Ramos (cell line): ENCODE results near the gene THBS3.

Source experiments
- in situ Hi-C: fragments of 300-500 bp; cut with MboI; formaldehyde crosslinking; loops from one replicate; pipeline ENCODE4 v1.14.3; 2022; ENCODE audit warnings: low sequenced_read_pairs; ENCODE audit not compliant: unreplicated experiment

The THBS3 gene

DNA sequence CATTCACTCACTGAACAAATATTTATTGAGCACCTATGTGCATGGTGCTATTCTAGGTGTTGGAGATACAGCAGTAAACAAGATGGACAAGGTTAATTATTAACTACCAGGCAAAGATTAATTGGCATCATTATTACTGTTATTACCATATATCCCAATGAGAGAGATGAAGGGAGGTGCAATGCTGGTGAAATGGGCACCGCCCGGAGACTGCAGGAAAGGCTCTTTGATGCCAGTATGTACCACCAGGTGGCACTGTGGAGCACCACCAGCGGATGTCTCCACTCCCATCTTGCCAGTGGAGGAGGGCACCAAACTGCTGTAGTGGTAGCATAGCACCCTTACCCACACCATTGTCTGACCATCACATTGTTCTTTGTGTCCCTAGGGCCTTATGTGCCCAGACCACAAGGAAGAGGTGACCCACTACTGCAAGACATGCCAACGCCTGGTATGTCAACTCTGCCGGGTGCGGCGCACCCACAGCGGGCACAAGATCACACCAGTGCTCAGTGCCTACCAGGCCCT, 31.1 kb downstream of the THBS3 start:
- in situ Hi-C loops: no loop called here

DNA sequence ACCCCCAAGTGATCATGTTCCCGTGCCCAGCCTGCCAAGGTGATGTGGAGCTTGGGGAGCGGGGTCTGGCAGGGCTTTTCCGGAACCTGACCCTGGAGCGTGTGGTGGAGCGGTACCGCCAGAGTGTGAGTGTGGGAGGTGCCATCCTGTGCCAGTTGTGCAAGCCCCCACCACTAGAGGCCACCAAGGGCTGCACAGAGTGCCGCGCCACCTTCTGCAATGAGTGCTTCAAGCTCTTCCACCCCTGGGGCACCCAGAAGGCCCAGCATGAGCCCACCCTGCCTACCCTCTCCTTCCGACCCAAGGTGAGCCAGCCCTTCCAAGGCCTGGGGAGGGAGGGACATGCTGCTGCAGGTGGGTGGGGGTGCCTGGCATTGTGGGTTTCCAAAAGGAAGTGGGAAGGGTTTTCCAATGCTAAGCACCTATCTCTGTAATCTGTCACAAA, 31.7 kb downstream of the THBS3 start:
- in situ Hi-C loops: no loop called here

DNA sequence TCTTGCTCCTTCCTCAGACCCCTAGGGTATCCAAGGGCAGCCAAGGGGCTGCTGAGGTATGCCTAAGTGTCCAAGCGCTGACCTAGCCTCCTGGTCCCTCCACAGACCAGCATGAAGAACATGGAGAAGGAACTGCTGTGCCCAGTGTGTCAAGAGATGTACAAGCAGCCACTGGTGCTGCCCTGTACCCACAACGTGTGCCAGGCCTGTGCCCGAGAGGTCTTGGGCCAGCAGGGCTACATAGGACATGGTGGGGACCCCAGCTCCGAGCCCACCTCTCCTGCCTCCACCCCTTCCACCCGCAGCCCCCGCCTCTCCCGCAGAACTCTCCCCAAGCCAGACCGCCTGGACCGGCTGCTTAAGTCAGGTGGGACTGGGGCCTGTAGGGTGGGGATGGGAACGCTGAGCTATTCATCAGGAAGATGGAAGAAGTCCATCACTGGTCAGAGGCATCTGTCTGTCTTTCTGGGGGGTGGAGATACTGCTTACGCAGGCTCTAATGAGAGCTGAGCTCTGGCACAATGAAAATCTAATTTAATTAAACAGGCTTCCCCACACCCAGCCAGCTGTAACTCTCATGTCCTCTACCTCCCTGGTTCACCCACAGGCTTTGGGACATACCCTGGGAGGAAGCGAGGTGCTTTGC, 32.3 kb downstream of the THBS3 start:
- in situ Hi-C loops: no loop called here

DNA sequence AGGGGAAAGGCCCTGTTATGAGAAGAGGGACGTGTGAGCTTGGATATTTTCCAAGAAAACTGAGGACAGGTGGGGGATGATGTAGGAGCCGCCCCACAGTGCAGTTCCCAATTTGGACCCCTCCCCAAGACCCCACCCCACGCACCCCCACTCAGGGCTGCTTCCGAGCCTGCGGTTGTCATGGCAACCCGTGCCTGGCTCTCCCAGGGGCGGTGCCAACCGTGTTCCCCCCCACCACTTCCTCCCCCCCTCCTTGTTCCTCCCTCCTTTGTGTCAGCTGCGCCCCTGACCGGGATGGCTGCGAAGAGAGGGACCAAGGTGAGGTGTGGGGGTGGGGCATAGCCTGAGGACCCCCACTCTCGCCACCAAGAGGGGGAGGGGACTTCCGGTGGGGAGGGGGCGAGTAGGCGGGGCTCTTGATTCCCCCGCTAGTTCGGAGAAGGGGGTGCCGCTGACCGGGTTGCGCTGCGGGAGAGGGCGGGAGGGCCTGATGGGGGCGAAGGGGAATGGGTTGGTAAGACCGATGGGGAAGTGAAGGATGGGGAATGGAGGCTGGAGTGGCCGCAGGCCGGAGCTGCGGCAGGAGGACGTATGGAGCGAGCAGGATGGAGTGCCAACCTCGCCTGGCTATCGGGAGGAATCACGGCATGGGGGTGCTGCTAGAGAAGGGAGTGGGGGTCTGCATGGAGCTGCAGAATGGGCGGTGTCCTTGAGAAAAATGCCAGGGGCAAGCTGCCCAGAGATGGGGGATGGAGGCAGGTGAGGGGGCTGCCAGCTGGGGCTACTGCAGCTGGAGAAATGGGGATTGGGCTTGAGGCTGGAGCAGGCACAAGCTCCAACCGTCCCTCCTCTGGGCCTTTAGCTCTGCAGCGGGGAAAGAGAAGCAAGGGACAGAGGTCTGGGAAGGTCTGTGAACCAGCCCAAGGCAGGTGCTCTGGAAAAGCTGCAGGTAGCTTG, 33.1 kb downstream of the THBS3 start:
- in situ Hi-C loops: no loop called here

DNA sequence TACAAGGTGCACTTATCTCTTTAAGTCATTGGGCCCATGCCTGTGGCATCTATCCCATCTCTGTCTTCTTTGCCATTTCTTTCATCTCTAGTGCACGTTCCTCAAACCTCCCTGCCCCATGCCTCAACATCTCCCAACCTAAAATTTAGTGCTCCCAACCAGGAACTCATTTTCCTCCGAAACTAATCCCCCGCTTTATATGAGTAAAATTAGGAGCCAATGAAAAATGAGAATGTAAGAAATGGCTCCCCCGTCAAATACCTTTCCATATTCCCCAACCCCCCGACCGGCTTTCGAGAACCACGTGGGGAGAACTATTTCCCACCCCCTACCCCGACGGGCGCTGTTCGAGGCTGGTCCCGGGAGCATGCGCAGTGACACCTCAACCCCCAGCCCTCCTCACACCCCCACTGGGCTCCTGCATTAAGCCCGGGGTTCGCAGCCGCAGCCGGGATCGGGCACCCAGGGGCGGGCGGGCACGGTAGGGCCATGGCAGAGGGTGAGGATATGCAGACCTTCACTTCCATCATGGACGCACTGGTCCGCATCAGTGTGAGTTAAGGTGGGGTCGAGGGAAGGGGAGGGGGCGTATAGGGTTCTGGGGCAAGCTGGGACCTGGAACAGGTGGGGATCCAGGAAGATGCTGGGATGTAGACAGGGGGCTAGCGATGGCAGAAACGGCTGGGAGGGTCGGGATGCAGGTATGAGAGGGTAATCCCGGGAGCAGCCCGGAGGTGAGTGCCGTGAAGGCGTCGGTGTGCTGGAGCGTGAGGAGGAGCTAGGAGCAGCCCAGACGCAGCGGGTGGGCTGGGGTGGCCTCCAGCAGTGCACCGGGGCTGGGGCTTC, 34.0 kb downstream of the THBS3 start, which contains the start of gene TRIM46:
Gene TRIM46 (plus strand): TSS at position 372 of the 846 bp plus-strand sequence. CDS start 118 bp downstream, at position 490.
- in situ Hi-C loops: no loop called here

DNA sequence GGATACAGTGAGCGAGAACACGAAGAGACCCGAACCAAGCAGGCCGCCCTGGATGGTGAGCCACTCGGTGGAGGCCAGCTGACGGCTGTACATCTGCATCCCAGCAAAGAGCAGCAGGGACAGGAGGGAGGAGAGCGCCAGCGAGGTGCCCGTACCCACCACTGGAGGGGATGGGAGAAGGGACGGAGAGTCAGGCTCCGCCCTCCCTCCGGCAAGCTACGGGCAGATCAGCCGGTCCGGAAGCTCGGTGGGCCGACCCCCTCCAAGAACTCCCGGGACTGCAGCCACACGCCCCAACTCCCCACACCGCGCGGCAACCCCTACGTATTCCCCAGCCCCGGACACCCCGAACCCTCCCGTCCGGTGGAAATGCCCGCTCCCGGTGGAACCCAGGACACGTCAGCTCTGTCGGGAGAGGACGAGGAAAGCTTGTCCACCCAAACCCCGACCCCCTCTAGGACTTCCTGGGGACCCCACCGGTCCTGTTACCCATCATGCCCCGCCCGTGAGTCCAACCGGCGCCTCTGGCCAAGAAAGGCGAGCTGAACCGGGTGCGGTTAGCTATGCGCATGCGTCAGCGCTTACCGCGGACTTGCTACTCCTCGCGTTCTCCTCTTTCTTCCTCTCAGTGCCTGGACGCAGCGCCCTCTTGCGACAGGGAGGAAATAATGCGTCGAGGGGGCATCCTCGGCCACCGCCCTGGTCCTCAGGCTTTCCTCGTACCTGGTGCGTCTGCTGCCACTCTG, 34.8 kb downstream of the THBS3 start, which contains the start of gene KRTCAP2:
Gene KRTCAP2 (minus strand): TSS at position 573 of the 746 bp plus-strand sequence. CDS start 80 bp downstream, at position 493.
- in situ Hi-C loops: no loop called here

DNA sequence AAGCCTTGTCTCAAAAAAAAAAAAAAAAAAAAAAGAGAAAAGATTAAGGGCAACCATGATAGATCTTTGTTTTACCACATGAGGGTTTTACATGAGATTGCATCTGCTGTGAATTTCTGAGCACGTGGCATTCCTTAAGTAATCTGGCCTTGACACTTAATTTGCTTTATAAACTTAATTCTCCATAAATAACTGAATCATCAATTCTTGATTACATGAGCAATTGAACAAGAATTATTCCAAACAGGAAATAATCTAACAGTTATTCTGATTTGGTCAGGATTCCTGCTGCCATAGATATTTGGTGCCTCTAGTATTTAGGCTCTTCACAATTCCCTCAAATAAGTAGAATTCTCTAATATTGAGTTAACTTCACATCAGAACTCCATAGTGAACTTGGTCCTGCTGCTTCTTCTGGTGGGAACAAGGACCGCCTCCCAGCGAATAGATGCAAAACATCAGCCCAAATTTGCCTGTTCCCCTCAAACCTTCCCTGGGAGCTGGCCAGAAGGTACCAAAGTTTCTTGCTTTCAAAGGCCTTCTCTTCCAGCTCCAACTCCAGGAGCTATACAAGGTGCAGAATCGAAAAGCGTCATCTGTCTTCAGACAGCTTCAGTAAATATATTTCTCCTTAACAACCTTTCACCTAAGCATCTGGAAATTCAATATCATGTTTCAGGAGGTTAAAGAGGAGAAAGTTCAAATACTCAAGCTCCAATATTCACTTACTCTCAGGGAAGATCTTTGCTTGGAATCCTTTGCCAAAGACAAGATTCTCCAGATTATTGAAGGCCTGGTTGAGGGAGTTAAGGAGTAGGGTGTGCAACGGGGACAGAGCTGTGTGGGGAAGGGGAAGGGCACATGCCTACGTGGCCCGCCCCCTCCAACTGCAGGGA, 35.6 kb downstream of the THBS3 start:
- in situ Hi-C loops: no loop called here

DNA sequence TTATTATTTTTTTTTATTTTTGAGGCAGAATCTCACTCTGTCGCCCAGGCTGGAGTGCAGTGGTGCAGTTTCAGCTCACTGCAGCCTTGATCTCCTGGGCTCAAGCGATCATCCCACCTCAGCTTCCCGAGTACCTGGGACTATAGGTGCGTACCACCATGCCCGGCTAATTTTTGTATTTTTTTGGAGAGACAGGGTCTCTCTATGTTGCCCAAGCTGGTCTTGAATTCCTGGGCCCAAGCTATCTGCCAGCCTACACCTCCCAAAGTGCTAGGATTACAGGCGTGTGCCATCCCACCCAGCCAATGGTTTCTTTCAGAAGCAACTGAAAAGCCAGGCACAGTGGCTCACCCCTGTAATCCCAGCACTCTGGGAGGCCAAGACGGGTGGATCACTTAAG, 36.9 kb downstream of the THBS3 start:
- in situ Hi-C loops: no loop called here

DNA sequence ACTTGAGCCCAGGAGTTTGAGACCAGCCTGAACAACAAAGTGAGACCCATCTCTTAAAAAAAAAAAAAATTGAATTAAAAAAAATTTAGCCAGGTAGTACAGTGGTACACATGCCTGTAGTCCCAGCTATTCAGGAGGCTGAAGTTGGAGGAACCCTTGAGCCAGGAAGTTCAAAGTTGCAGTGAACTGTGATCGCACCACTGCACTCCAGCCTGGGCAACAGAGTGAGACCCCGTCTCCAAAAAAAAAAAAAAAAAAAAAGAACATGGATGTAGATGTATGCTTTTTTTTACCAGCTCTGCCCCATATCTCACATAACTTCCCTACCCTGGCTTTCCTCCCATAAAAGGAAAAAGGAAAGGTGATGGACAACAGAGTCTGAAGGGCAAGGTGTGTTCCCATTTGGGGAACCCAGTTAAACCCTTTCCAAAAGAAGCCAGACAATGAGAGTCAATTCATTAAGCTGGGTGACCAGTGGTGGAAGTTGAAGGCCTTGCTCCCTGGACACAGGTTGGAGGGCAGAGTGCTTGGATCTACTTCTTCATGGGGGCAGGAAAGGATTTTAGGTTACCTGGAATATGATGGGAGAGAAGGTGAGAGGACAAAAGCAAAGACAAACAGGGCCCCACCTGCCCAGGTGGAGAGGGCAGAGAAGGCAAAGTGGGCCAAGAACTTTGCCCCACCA, 37.5 kb downstream of the THBS3 start:
- in situ Hi-C loops: no loop called here

DNA sequence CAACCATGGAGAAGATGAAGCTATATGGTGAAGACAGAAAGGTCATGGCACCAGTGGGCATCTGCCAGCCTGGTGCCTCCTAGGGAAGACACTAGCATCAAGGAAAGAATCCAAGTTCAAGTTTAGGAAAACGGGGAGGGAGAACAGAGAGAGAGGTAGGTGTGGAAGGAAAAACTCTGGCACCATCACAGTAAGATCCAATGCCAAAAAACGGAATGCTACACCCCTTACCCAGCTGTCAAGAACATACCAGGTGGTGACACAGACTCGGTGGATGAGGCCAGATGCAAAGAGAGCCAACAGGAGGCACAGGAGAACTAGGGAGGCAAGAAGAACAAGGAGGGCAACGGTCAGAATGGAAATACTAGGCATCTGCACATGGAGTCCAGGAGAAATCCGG, 38.2 kb downstream of the THBS3 start:
- in situ Hi-C loops: loop anchor here (5.0 kb wide), 1 partner anchor 77 kb away; no protein-coding TSS in a partner anchor

DNA sequence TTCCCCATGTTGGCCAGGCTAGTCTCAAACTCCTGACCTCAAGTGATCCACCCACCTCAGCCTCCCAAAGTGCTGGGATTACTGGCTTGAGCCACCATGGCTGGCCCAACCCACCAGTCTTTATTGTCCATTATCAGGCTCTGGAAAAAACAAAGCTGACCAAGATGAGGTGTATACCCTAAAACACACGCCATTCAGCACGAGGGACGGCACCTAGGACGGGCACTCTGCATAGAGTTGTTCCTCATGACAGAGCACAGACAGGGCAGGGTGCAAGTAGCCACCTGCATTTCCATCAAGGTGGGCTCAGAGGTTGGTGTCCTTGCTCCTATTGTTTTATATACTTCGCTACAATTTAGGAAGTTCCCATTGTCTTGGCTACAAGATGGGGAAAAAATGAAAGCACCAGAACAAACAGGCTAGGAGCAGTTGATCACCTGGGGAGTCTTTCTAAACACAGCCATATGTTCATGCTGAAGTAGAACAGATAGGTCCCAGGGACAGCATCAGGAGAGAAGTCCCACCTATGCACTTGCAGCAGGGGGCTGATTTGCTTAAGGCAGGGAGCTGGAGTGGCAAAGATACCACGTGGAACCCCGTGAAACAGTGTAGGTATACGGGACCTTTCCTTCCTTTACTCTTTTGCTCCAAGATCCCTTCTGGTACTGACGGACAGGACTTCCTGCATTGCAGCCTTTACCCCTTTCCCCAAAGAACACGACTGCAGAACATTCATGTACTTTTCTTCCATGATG, 39.1 kb downstream of the THBS3 start:
- in situ Hi-C loops: loop anchor here (5.0 kb wide), 1 partner anchor 76 kb away; no protein-coding TSS in a partner anchor

DNA sequence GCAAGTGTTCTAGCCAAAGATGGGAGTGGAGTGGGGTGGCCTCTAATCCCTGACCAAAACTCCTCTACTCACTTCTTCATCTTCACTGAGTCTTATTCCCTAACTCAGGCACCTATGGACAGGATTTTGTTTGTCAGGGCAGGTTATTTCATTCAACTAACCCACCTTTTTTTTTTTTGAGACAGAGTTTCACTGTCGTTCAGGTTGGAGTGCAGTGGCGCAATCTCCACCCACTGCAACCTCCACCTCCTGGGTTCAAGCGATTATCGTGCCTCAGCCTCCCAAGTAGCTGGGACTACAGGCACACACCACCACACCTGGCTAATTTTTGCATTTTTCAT, 39.6 kb downstream of the THBS3 start:
- in situ Hi-C loops: loop anchor here (5.0 kb wide), 1 partner anchor 76 kb away; no protein-coding TSS in a partner anchor

DNA sequence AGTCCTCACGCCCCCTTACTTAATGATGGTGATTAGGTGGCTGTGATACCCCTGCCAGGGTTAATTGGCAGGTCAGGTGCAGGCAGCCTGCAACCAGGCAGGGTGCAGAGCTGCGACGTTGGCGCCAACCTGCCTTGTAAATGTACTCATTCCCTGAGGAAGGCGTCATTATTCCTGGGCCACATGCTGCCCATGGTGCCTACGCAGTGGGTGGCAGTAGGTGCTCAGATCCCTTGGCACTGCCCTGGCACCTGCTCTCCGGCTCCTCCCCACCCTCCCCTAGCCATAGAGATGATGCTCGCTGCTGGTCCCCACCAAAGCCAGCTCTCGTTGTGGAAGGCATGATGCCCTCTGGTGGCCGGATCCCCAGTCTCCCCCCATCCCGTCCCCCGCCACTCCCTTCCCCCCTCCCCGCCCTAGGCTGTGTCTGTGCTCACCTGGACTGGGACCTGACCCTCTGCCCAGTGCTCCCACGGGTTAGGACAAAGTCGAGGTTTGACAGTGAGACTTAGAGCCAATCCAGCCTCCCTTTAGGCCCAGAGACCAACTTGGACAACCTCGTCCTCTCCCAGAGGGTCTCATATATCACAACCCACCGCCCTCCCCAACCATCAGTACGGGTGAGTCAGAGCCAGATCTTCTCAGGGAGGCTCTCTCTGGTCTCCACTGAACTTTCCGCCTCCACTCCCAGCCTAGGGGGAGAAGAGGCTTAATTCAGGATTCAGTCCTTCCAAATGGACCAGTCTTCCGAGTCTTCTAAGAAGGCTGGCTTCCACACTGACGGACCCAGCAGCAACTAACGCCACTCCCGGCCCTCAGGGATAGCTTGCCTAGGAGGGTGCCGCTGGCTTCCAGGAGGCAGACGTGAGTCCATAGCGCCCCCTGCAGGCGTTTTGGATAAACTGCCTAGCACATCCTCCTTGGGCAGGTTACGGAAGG, 40.3 kb downstream of the THBS3 start:
- in situ Hi-C loops: loop anchor here (5.0 kb wide), 1 partner anchor 75 kb away; no protein-coding TSS in a partner anchor

DNA sequence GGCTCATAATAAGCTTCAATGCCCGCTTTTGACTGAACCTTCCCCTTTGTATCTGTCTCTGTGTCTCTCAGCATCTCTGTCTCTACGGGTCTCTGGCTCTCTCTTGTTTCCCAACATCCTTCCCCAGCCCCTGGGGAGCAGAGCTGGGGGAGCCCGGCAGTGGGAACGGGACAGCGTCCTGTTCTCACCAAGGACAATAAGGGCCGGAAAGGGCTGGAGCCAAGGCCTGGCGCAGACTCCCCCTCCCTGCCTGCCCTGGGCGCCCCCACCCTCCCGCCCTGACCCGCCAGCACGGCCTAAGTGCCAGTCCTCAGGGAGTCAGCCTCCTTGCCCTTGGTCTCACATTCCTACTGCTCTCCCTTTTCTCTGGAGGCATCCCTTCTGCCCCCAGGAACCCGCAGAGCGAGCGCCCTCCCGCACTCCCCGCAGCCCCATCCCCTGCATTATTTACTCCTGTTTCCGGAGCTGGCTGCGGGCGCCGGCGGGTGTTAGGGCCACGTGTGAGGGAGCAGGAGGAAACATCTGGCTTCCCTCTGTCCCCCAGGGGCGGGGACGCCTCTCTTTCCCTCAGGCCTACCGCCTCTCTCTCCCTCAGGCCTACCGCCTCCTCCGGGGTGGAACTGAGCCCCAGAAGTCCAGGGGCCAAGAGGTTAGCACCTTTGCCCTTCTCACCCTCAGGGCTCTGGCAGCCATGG, 41.1 kb downstream of the THBS3 start:
- in situ Hi-C loops: loop anchor here (5.0 kb wide), 1 partner anchor 74 kb away; no protein-coding TSS in a partner anchor

DNA sequence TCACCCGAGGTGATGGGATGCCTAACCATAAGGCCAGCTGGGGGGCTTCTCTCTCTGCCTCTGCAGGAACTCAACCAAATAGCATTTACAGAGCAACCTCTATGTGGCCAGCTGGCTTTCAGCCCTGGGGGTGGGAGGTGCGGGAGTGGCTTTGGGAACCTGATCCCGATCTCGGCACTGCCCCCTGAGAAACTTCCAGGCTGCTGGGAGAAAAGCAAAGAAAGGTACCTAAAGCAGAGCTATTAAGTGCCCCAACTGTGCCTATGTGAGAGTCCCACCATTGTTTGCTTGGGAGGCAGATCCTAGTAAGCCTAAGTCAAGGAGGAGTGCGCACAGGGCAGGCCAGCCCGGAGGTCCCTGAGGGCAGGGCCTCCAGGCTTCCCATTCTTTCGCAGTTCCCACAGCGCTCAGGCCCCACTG, 41.6 kb downstream of the THBS3 start:
- in situ Hi-C loops: loop anchor here (5.0 kb wide), 1 partner anchor 74 kb away; no protein-coding TSS in a partner anchor
